Body of pancreas (tissue), 4 donors: Measurements from ENCODE around the gene TRIM44.

Source experiments
- CTCF ChIP-seq, 7 experiments: fragments of 450-650 bp in 4 of 7; fragments of 200-600 bp in 3 of 7; sonication (generic) in 3 of 7; IDR thresholded peaks; one replicate each; pipeline ENCODE4 v1.5.1; 2016 to 2019; ENCODE audit warnings: antibody characterized with exemption in 7 of 7
- POLR2A ChIP-seq, 3 donors: fragments of 450-650 bp; IDR thresholded peaks; one replicate each; pipeline ENCODE4 v1.6.1; 2016; ENCODE audit warnings: antibody characterized with exemption in 3 of 3, mild to moderate bottlenecking in 2 of 3

DNA sequence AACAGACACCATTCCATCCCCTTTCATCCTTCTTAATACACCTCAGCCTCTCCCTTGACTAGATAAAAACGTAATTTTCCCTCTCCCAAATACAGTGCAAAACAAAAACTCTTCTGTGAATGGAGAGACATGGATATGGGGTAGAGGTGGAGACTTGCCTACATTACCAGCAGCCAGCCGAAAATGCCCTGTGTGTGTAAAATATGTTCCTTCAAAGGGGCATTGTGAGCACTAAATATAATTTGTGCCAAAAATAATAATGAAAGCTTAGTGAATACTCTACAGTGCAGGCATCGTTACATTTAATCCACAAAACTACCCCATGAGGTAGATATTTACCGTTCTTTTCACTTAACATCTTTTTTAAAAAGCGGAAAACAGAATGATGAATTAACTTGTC is 1.0 kb upstream of the TRIM44 start:
- TF ChIP-seq CTCF (IDR thresholded peaks at IDR 0.05) (no peak), POLR2A (IDR thresholded peaks at IDR 0.05) (no peak)
